GM18909 (cell line): ENCODE data around the gene FAM240A.

Experiments used
- ATAC-seq: cut with Tn5 transposase; IDR thresholded peaks from one replicate; pipeline ENCODE4 v1.9.1; 2021; ENCODE audit warnings: mild to moderate bottlenecking; ENCODE audit not compliant: unreplicated experiment, poor library complexity

FAM240A gene

GRCh38 chr3:46670891-46671427 lies 58.6 kb downstream of the FAM240A start:
- ATAC-seq, result no peak

DNA sequence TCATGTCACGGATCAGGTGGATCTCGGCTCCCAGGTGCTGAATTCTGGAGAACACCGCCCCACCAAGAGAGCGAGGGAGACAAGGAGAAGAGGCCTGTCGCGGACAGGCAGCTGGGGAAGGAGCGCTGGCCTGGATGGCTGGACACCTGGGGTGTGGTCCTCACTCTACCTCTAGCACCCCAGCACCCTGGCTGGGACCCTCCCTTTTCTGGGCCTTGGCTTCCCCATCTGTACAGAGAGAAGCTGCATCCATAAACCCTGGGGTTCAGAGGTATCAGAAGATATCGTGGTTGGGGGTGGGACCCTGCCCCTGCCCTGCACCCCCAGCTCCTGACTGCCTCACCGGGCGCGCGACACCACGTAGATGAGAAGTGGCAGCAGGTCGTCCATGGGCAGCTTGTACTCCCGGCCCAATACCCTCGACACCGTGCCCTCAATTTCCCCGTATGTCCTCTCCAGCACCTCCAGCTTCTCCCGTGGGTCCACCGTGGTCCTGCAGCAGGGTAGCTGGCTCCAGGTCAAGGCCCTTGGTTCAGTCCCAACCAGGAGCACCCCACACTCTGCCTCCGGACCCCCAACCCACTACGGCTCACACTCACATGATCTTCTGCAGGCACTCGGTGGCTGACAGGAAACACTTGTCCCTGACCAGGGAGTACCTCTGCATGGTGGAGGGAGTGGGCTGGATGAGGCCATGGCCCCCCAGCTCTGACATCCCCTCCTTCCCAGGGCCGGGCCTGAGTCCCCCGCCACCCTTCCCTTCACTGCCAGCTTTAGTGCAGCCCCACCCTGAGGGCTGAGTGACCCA lies 59.4 kb downstream of the FAM240A start:
- no peak for ATAC-seq

DNA sequence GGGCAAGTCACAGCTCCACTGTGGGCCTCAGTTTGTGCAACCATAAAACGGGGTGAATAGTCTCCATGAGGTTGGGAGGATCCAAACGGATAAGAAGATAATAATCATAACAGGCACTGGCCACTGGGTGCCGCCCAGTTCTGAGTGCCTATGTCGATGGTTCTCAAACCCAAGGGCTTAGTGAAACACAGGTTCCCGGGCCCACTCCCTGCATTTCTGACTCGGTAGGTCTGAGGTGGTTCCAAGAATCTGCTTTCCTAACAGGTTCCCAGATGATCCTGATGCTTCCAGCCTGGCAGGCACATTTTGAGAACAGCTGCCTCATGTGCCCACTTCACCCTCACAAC lies 60.0 kb downstream of the FAM240A start:
- no peak for ATAC-seq

GRCh38 chr3:46673151-46674030 lies 61.1 kb downstream of the FAM240A start:
- no peak for ATAC-seq

GRCh38 chr3:46674031-46674845 lies 61.9 kb downstream of the FAM240A start:
- no peak for ATAC-seq

GRCh38 chr3:46675426-46675825 lies 63.1 kb downstream of the FAM240A start:
- ATAC-seq, result no peak
